Naive thymus-derived CD4-positive, alpha-beta T cell (primary cell): ENCODE data around the gene SLC2A1. TPM values are rescaled to one million over a fixed set of nuclear protein-coding genes. Genes with fewer than 3 reads are reported as not detected.

Source experiments
- ATAC-seq: fragments of 150-1000 bp; cut with Tn5 transposase; 2 replicates; pipeline ENCODE4 v1.10.0; 2021; ENCODE audit warnings: mild to moderate bottlenecking, moderate library complexity
- CTCF ChIA-PET: fragments of 350-600 bp; sonication (Branson Sonifier 250); formaldehyde crosslinking; loops from one replicate; lab custom pipeline; 2021; ENCODE audit warnings: antibody characterized with exemption; lab: Charles Lee
- POLR2A ChIA-PET: fragments of 350-600 bp; sonication (Branson Sonifier 250); formaldehyde crosslinking; loops from one replicate; lab custom pipeline; 2021; ENCODE audit warnings: antibody characterized with exemption, inconsistent platforms; lab: Charles Lee
- DNase-seq, 9 donors: peaks; one replicate each; pipeline versions ENCODE4 v3.0.0 to v3.0.0-alpha.2; 2020 to 2022; ENCODE audit warnings: mixed read lengths in 1 of 9
- H3K27ac ChIP-seq: one replicate; pipeline ENCODE4 v1.7.0; 2013; ENCODE audit warnings: mild to moderate bottlenecking, low read depth, low read length, moderate library complexity
- H3K27me3 ChIP-seq, 2 donors: one replicate each; pipeline ENCODE4 v1.7.0; 2013; ENCODE audit warnings: low read length in 2 of 2, mild to moderate bottlenecking in 2 of 2, moderate library complexity in 2 of 2; ENCODE audit not compliant: control insufficient read depth in 2 of 2, insufficient read depth in 2 of 2
- H3K36me3 ChIP-seq, 3 experiments: 1 replicate in 2 of 3; 2 replicates in 1 of 3; pipeline ENCODE4 v1.7.0; 2013; ENCODE audit warnings: low read length in 3 of 3, mild to moderate bottlenecking in 3 of 3, moderate library complexity in 1 of 3; ENCODE audit not compliant: insufficient read depth in 3 of 3, control insufficient read depth in 2 of 3
- H3K4me1 ChIP-seq, 2 donors: one replicate each; pipeline ENCODE4 v1.7.0; 2013; ENCODE audit warnings: low read length in 2 of 2, mild to moderate bottlenecking in 2 of 2, moderate library complexity in 1 of 2; ENCODE audit not compliant: control insufficient read depth in 2 of 2, insufficient read depth in 2 of 2
- H3K4me3 ChIP-seq: 2 replicates; pipeline ENCODE4 v1.7.0; 2013; ENCODE audit warnings: mild to moderate bottlenecking, low read length
- H3K9me3 ChIP-seq, 3 experiments: 1 replicate in 2 of 3; 2 replicates in 1 of 3; pipeline ENCODE4 v1.7.0; 2013; ENCODE audit warnings: low read length in 3 of 3; ENCODE audit not compliant: control insufficient read depth in 2 of 3
- H3K27ac Mint-ChIP-seq, 9 donors: one replicate each; pipeline ENCODE4 v1.8.0; 2020 to 2022; ENCODE audit warnings: mixed read lengths in 9 of 9, mild to moderate bottlenecking in 8 of 9, moderate library complexity in 5 of 9, inconsistent platforms in 2 of 9
- H3K27me3 Mint-ChIP-seq, 5 donors: one replicate each; pipeline ENCODE4 v1.8.0; 2021 to 2022; ENCODE audit warnings: mixed read lengths in 5 of 5, mild to moderate bottlenecking in 1 of 5
- H3K36me3 Mint-ChIP-seq, 5 donors: one replicate each; pipeline ENCODE4 v1.8.0; 2020 to 2022; ENCODE audit warnings: mixed read lengths in 5 of 5, mild to moderate bottlenecking in 3 of 5, inconsistent platforms in 1 of 5
- H3K4me1 Mint-ChIP-seq, 7 donors: one replicate each; pipeline ENCODE4 v1.8.0; 2020 to 2022; ENCODE audit warnings: mixed read lengths in 7 of 7, mild to moderate bottlenecking in 3 of 7, inconsistent platforms in 1 of 7
- H3K4me3 Mint-ChIP-seq, 10 donors: one replicate each; pipeline ENCODE4 v1.8.0; 2020 to 2022; ENCODE audit warnings: mild to moderate bottlenecking in 10 of 10, mixed read lengths in 10 of 10, moderate library complexity in 6 of 10, inconsistent platforms in 2 of 10
- H3K9me3 Mint-ChIP-seq, 11 donors: one replicate each; pipeline ENCODE4 v1.8.0; 2020 to 2022; ENCODE audit warnings: mixed read lengths in 11 of 11, mild to moderate bottlenecking in 4 of 11, inconsistent platforms in 1 of 11, moderate library complexity in 1 of 11
- intact Hi-C, 2 donors: fragments of 100-400 bp; cut with micrococcal nuclease; formaldehyde crosslinking; loops; one replicate each; pipeline ENCODE4 v1.15.1; 2023
- polyA plus RNA-seq, 2 donors: library from polyadenylated mRNA; unstranded; fragments of 300-500 nt; fragmentation: Illumina TruSeq; gene quantifications; one replicate each; pipeline ENCODE4 v1.2.3, GENCODE V29; 2021
- total RNA-seq, 6 experiments: library from RNA in 5 of 6; stranded (reverse) in 5 of 6; gene quantifications; 1 replicate in 5 of 6; 2 replicates in 1 of 6; pipeline ENCODE4 v1.2.3 and lab custom pipeline; 2021 to 2026

Gene SLC2A1
- total and polyA plus RNA-seq, 7 experiments from 2014 or later = 16.6 to 123 (median 45.5) TPM

GRCh38 chr1:43002116-43002515, 43.4 kb upstream of the SLC2A1 start:
- peaks cover 0 to 5% (median 0%) of the 10 kb centered on the region in 7 donors for H3K4me1 Mint-ChIP-seq
- intact Hi-C loops = no loop called here
- Histone ChIP-seq H3K4me3 (no peak overlapping the region), H3K9me3 (no peaks in the 10 kb centered on the region), H3K36me3 (no peaks in the 10 kb centered on the region), H3K27ac (no peak overlapping the region), H3K27me3 (no peaks in the 10 kb centered on the region), H3K4me1 (no peaks in the 10 kb centered on the region)
- no peak overlapping the region for H3K4me3 Mint-ChIP-seq
- POLR2A ChIA-PET = no interaction called here
- H3K27me3 Mint-ChIP-seq = peaks cover 0 to 4% (median 0%) of the 10 kb centered on the region in 5 donors
- peak overlapping the region in 1 of 9 donors; percentile 38 for H3K27ac Mint-ChIP-seq
- H3K9me3 Mint-ChIP-seq = peaks cover 0 to 1% (median 0%) of the 10 kb centered on the region in 11 donors
- CTCF ChIA-PET = no interaction called here
- peaks cover 0 to 1% (median 0%) of the 10 kb centered on the region in 5 donors for H3K36me3 Mint-ChIP-seq
- ATAC-seq (no peak), DNase-seq (no peak)

DNA sequence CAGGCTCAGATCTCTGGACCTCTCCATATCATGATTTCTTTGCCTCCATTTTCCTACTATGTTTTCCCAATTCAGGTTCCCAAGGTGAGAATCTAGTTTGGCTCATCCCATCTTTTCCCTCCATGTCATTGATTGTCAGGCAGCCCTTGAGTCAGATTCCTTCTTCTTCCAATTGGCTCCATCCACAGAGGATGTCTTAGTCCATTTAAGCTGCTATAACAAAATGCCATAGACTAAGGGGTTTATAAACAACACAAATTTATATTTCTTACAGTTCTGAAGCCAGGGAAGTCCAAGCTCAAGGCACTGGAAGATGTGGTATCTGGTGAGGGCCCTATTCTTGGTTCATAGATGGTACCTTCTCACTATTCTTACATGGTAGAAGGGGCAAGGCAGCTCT, 42.8 kb upstream of the SLC2A1 start:
- H3K4me3 ChIP-seq = no peak overlapping the region
- no peaks in the 10 kb centered on the region for H3K36me3 ChIP-seq
- H3K27ac ChIP-seq = no peak overlapping the region
- peaks cover 0 to 5% (median 0%) of the 10 kb centered on the region in 7 donors for H3K4me1 Mint-ChIP-seq
- H3K4me1 ChIP-seq = no peaks in the 10 kb centered on the region
- H3K9me3 ChIP-seq = no peaks in the 10 kb centered on the region
- peaks cover 0 to 1% (median 0%) of the 10 kb centered on the region in 11 donors for H3K9me3 Mint-ChIP-seq
- no peaks in the 10 kb centered on the region for H3K27me3 ChIP-seq
- DNase-seq = no peak
- H3K27me3 Mint-ChIP-seq = peaks cover 0 to 4% (median 0%) of the 10 kb centered on the region in 5 donors
- peaks cover 0 to 1% (median 0%) of the 10 kb centered on the region in 5 donors for H3K36me3 Mint-ChIP-seq
- intact Hi-C loops = no loop called here
- H3K27ac Mint-ChIP-seq = no peak overlapping the region
- no peak for ATAC-seq
- ChIA-PET CTCF (no interaction called here), POLR2A (no interaction called here)
- no peak overlapping the region for H3K4me3 Mint-ChIP-seq

- Mint-ChIP-seq H3K27ac (no peak overlapping the region), H3K9me3 (peaks cover 0 to 1% (median 0%) of the 10 kb centered on the region in 11 donors), H3K4me3 (no peak overlapping the region), H3K27me3 (peaks cover 0 to 4% (median 0%) of the 10 kb centered on the region in 5 donors), H3K4me1 (peaks cover 0 to 5% (median 0%) of the 10 kb centered on the region in 7 donors), H3K36me3 (peaks cover 0 to 1% (median 0%) of the 10 kb centered on the region in 5 donors)
- DNase-seq (no peak), ATAC-seq (no peak)
- Histone ChIP-seq H3K36me3 (no peaks in the 10 kb centered on the region), H3K9me3 (no peaks in the 10 kb centered on the region), H3K27me3 (no peaks in the 10 kb centered on the region), H3K27ac (no peak overlapping the region), H3K4me3 (no peak overlapping the region), H3K4me1 (no peaks in the 10 kb centered on the region)
- intact Hi-C loops = no loop called here
- ChIA-PET POLR2A (no interaction called here), CTCF (no interaction called here)
Measured at GRCh38 chr1:43000271-43000670, 41.6 kb upstream of the SLC2A1 start.

DNA sequence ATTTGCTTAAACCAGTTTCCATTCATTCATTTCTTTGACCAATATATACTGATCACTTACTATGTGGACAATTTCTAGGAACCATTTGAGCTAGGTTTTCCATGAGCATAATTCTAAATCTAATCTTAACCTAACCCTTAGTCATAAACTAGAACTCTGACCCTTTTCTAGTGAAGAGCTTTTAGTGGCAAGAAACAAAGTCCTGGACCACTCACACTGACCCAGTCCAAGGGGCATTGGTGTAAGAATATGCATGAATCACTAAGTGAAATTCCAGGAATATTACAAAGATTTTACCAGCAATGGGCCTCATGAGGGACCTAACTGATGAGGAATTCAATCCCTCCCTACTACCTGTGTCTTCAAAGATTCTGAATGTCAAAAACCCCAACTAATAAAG, 40.6 kb upstream of the SLC2A1 start:
- Mint-ChIP-seq H3K36me3 (peaks cover 0 to 1% (median 0%) of the 10 kb centered on the region in 5 donors), H3K27me3 (peaks cover 0 to 4% (median 0%) of the 10 kb centered on the region in 5 donors), H3K27ac (no peak overlapping the region), H3K4me3 (no peak overlapping the region), H3K9me3 (peaks cover 0 to 1% (median 0%) of the 10 kb centered on the region in 11 donors), H3K4me1 (peaks cover 0 to 6% (median 0%) of the 10 kb centered on the region in 7 donors)
- no peaks in the 10 kb centered on the region for H3K9me3 ChIP-seq
- ATAC-seq (no peak), DNase-seq (no peak)
- ChIA-PET CTCF (no interaction called here), POLR2A (no interaction called here)
- H3K4me3 ChIP-seq = no peak overlapping the region
- intact Hi-C loops = no loop called here
- no peak overlapping the region for H3K27ac ChIP-seq
- H3K36me3 ChIP-seq = no peaks in the 10 kb centered on the region
- H3K4me1 ChIP-seq = no peaks in the 10 kb centered on the region
- H3K27me3 ChIP-seq = no peaks in the 10 kb centered on the region

DNA sequence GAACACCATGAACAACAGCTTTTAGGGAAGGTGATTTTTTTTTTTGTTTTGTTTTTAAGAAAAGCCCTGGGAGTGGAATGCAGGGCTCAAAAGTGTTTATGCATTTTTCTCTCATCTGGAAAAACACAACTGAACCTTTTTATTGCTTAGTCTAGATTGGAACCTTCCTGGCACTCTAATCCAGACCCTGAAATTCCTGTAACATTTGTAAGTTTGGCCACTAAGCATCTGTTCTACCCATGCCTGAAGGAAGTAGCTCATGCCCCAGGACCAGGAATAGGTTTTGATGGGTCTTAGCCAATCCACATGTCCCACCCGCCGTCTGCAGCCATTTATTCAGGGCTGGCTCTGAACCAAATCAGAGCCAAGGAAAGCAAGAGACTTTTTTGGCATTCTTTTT, 39.7 kb upstream of the SLC2A1 start:
- Histone ChIP-seq H3K27me3 (no peaks in the 10 kb centered on the region), H3K4me1 (no peaks in the 10 kb centered on the region), H3K27ac (no peak overlapping the region), H3K4me3 (no peak overlapping the region), H3K36me3 (no peaks in the 10 kb centered on the region), H3K9me3 (no peaks in the 10 kb centered on the region)
- CTCF ChIA-PET = no interaction called here
- peaks cover 0 to 1% (median 0%) of the 10 kb centered on the region in 11 donors for H3K9me3 Mint-ChIP-seq
- intact Hi-C loops = no loop called here
- peaks cover 0 to 6% (median 0%) of the 10 kb centered on the region in 7 donors for H3K4me1 Mint-ChIP-seq
- ATAC-seq = no peak
- no peak overlapping the region for H3K27ac Mint-ChIP-seq
- peaks cover 0 to 1% (median 0%) of the 10 kb centered on the region in 5 donors for H3K36me3 Mint-ChIP-seq
- no peak overlapping the region for H3K4me3 Mint-ChIP-seq
- DNase-seq = no peak
- POLR2A ChIA-PET = no interaction called here
- H3K27me3 Mint-ChIP-seq = peaks cover 0 to 4% (median 0%) of the 10 kb centered on the region in 5 donors

DNA sequence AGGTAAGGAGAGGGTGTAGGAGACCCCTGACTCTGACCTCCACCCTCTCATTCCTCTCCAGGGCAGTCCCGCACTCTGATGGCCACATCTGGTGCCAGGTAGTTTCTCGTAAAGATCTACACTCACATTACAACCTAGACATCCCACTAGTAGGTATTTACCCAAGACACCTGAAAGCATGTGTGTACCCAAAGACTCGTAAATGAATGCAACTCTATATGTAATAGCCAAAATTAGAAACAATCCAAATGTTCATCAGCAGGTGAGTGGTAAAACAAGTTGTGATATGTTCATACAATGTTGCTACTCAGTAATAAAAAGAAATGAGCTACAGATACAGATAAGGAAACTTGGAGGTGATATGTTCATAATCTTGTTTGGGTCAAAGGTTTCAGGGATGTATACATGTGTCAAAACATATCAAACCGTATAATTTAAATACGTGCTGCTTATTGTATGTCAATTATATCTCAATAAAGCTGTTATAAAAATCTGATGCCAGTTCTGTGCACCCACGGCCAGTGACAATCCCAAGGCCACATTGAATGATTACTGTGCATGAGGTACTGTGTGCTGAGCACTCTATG, 37.8 kb upstream of the SLC2A1 start:
- H3K27me3 ChIP-seq = no peaks in the 10 kb centered on the region
- POLR2A ChIA-PET = interaction anchor here (0.6 to 0.7 kb wide), 2 partner anchors 18 to 27 kb away, joined by 3 to 6 read pairs; no protein-coding TSS in a partner anchor
- no peaks in the 10 kb centered on the region for H3K9me3 ChIP-seq
- Mint-ChIP-seq H3K9me3 (no peaks in the 10 kb centered on the region), H3K4me3 (no peak overlapping the region), H3K27ac (no peak overlapping the region), H3K36me3 (peaks cover 0 to 1% (median 0%) of the 10 kb centered on the region in 5 donors), H3K27me3 (peaks cover 0 to 4% (median 0%) of the 10 kb centered on the region in 5 donors), H3K4me1 (peaks cover 0 to 6% (median 0%) of the 10 kb centered on the region in 7 donors)
- CTCF ChIA-PET = interaction anchor here (0.6 to 1.1 kb wide), 3 partner anchors 34 to 756 kb away, joined by 3 to 4 read pairs (median 3); no protein-coding TSS in a partner anchor
- no peak overlapping the region for H3K4me3 ChIP-seq
- intact Hi-C loops = no loop called here
- H3K36me3 ChIP-seq = no peaks in the 10 kb centered on the region
- DNase-seq = no peak
- ATAC-seq = no peak
- H3K4me1 ChIP-seq = no peaks in the 10 kb centered on the region
- H3K27ac ChIP-seq = no peak overlapping the region
